Retinal pigment epithelial cell (primary cell): ENCODE measurements around the gene TBL1X.

Experiments used
- DNase-seq: peaks from one replicate; pipeline ENCODE4 v3.0.0-alpha.2; 2010; ENCODE audit warnings: low read depth
- H3K4me3 ChIP-seq: 2 replicates; pipeline ENCODE4 v1.5.1; 2011; ENCODE audit warnings: mild to moderate bottlenecking, low read length, control low read depth, moderate library complexity
- TF ChIP-seq, protein P1 (sequence below): conservative IDR thresholded peaks from 2 replicates; pipeline ENCODE4 v1.5.1; 2011; ENCODE audit warnings: low read depth, low read length, control low read depth, inconsistent platforms

TBL1X gene

DNA sequence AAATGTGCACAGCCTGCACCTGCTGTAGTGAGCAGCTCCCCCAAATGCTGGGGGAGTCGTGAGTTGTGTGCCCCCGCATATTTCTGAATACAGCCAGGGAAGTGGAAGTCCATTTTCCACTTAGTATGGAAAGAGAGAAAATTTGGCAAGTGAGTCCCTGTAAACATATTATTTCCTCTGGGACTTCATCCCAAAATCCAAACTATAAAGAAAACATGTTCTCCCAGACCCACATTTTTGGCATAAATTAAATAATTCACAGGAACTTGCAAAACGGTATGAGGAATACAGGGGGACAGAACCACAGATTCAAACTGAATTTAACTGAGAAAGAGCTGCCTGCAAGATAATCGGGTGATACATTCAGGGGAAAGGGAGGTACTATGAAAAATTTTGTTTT lies 193.6 kb downstream of the TBL1X start:
- TF ChIP-seq, protein P1, sequence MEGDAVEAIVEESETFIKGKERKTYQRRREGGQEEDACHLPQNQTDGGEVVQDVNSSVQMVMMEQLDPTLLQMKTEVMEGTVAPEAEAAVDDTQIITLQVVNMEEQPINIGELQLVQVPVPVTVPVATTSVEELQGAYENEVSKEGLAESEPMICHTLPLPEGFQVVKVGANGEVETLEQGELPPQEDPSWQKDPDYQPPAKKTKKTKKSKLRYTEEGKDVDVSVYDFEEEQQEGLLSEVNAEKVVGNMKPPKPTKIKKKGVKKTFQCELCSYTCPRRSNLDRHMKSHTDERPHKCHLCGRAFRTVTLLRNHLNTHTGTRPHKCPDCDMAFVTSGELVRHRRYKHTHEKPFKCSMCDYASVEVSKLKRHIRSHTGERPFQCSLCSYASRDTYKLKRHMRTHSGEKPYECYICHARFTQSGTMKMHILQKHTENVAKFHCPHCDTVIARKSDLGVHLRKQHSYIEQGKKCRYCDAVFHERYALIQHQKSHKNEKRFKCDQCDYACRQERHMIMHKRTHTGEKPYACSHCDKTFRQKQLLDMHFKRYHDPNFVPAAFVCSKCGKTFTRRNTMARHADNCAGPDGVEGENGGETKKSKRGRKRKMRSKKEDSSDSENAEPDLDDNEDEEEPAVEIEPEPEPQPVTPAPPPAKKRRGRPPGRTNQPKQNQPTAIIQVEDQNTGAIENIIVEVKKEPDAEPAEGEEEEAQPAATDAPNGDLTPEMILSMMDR = no peak
- no peak for DNase-seq
- H3K4me3 ChIP-seq = no peak overlapping the region

DNA sequence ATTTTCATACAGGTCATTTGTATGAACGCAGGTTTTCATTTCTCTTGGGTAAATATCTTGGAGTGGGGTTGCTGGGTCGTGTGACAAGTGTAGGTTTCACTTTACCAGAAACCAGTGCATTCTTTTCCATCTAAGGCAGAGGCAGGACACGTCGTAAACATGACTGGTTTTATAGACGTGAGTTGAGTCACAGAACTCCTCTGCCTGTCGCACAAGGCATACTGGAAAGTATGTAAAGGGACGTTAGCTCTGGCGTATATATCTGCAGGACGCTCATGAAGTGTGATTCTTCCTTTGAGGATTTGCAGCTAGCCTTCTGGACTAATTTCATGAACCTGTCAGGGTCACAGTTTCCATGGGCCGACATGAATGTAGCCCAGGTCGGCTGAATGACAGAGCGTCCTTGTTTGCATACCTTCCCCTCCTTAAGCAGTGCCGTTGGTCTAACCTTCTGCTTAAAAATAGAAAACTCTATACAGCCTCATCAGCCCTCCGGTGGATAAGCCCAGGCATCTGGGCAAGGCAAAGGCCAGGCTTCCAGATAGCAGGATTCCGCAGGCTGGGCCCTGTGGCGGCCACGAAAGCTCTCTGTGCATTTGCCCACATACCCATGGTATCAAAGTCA lies 194.8 kb downstream of the TBL1X start:
- no peak for DNase-seq
- no peak overlapping the region for H3K4me3 ChIP-seq
- TF ChIP-seq, protein P1 = no peak

DNA sequence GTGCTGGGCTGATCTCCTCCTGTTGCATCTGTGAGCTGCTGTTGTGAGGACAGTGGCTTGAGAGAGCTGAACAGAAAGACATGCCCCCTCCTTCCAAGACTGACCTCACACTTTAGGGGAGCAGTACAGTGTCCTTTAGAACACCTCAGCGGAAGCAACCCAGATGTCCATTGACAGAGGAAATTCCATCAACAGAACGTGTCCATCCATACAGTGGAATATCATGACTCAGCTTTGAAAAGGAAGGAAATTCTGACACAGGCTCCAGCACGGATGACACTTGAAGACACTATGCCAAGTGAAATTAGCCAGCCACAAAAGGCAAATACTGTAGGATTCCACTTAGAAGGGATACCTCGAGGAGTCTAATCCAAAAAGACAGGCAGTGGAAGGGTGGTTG lies 197.3 kb downstream of the TBL1X start:
- DNase-seq = no peak

DNA sequence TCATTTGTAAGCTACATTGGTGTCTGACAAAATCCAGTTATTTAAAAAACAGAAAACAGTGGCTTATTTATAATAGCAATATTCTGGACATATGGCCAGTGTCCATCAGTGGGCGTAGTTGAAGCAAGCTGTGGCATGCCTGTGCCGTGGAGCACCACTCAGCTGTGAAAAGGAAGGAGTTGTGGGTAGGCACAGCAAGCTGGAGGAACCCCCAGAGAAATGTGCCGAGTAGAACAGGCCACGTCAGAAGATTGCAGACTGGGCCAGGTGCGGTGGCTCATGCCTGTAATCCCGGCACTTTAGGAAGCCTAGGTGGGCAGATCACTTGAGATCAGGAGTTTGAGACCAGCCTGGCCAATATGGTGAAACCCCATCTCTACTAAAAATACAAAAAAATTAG lies 198.4 kb downstream of the TBL1X start:
- DNase-seq = no peak
- TF ChIP-seq, protein P1 = no peak
- H3K4me3 ChIP-seq = no peak overlapping the region

More for the DNA sequence above, 197.3 kb downstream of the TBL1X start:
- TF ChIP-seq, protein P1 = no peak
- H3K4me3 ChIP-seq = no peak overlapping the region

DNA sequence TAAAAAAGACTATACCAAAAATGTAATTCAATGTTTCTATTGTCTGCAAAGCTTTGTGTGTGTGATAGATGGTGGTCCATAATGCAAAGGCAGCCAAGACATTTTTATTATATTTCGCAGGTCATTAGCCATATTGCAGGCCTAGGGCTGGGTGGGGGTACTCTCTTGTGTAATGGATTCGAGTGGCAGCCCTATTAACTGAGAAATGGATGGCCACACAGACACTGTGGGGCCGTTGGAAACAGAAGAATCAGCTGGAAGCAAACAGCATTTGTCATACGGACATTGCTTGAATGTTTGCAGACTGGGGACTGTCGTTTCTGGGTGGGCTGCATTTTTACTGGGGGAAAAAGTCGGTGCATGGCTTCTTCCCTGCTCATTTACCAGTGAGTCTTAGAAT lies 199.4 kb downstream of the TBL1X start:
- DNase-seq = no peak
- no peak overlapping the region for H3K4me3 ChIP-seq
- TF ChIP-seq, protein P1 = no peak

DNA sequence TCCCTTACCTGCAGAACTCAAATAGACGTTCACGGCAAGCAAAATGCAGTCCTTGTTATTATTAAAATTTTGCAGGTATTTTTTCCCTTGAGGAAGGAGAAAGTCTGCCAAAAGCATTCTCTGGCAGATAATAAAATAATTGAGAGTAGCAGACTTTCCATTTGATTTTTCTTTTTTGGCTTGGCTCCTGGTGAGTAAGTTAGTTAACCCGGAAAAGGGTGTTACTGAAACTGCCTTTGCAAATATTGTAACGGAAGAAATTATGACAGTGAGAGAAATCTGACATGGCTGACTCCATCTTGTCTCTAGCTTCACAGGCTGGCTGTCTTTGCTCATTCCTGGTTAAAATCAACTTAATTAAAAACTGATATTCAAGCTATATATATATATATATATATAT lies 200.3 kb downstream of the TBL1X start:
- TF ChIP-seq, protein P1 = no peak

DNA sequence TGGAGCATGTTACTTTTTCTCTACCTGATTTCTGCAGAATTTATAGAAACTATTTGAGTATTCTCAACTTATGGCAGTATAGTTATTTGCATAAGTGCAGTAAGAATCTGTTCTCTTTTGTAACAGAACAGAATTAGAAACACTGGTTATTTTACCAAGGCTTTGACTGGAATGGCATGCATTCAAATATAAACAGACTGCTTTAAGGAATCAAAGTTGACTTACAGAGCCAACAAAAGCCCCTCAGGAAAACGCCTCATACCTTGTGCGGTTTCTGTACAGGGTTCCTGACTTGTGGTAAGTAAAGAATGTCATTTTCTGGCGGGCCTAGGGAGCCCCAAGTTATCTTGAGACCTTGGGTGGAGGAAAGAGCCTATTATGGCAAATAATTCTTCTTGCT lies 203.7 kb downstream of the TBL1X start:
- TF ChIP-seq, protein P1 = no peak
- H3K4me3 ChIP-seq = no peak overlapping the region
- DNase-seq = peak; percentile 34

More for the DNA sequence above, 200.3 kb downstream of the TBL1X start:
- DNase-seq = no peak
- no peak overlapping the region for H3K4me3 ChIP-seq
